ENCODE measurements around the gene PROB1. TPM values are rescaled to one million over a fixed set of nuclear protein-coding genes. Genes with fewer than 3 reads are reported as not detected.

PROB1 gene
- total RNA-seq, 1 donor from 2014 or later: 9.2 TPM

- no peaks in the 10 kb centered on the region for H3K9me3 Mint-ChIP-seq
- H3K36me3 Mint-ChIP-seq (ENCODE audit: low read depth): peaks cover 28% of the 10 kb centered on the region
- intact Hi-C loops (cut with micrococcal nuclease): loop anchor here (2.0 to 5.0 kb wide), 2 partner anchors 175 to 218 kb away; partner anchors contain the start of gene UBE2D2
- H3K4me3 Mint-ChIP-seq: peak overlapping the region; percentile 97
- H3K27ac Mint-ChIP-seq: peak overlapping the region; percentile 100
- no peaks in the 10 kb centered on the region for H3K27me3 Mint-ChIP-seq
- no peak for DNase-seq
- H3K4me1 Mint-ChIP-seq: peaks cover 40% of the 10 kb centered on the region
Measured at GRCh38 chr5:139342423-139342723, 52.5 kb downstream of the PROB1 start.

- Mint-ChIP-seq H3K27ac (peak within 1 kb of the TSS; percentile 100), H3K9me3 (no peaks in the 10 kb centered on the region), H3K36me3 (ENCODE audit: low read depth) (peaks cover 26% of the 10 kb centered on the region), H3K27me3 (no peaks in the 10 kb centered on the region), H3K4me3 (peak within 1 kb of the TSS; percentile 97), H3K4me1 (peaks cover 39% of the 10 kb centered on the region)
- DNase-seq: peak; percentile 99
- intact Hi-C loops (cut with micrococcal nuclease): loop anchor here (1.0 to 5.0 kb wide), 4 partner anchors 48 to 219 kb away; partner anchors contain the start of gene UBE2D2
Measured at GRCh38 chr5:139341689-139342422, 53.0 kb downstream of the PROB1 start, which contains the start of gene PAIP2. Gene PAIP2, plus strand, starts transcription at chr5:139341854. Its CDS starts 21,931 bp downstream, at chr5:139363785.

- Mint-ChIP-seq H3K4me1 (peaks cover 39% of the 10 kb centered on the region), H3K27ac (peak overlapping the region; percentile 100), H3K27me3 (no peaks in the 10 kb centered on the region), H3K9me3 (no peaks in the 10 kb centered on the region), H3K4me3 (peak overlapping the region; percentile 97), H3K36me3 (ENCODE audit: low read depth) (peaks cover 25% of the 10 kb centered on the region)
- DNase-seq: no peak
- intact Hi-C loops (cut with micrococcal nuclease): loop anchor here (1.0 to 5.0 kb wide), 3 partner anchors 47 to 176 kb away; no protein-coding TSS in a partner anchor
Measured at GRCh38 chr5:139341187-139341688, 53.7 kb downstream of the PROB1 start.

Other genes with a start within 250 kb of the PROB1 start
- gene SIL1, start 196.7 kb downstream of the PROB1 start, total RNA-seq: 31.1 and 40.5 TPM in 2 replicates
- 243 and 258 TPM in 2 replicates for gene MATR3, start 101.4 kb downstream of the PROB1 start, total RNA-seq
- 83.3 and 93.8 TPM in 2 replicates for gene PAIP2, start 53.2 kb downstream of the PROB1 start, total RNA-seq
- 1.8 and 2.1 TPM in 2 replicates for gene SLC23A1, start 11.8 kb downstream of the PROB1 start, total RNA-seq
- gene MZB1, start 5.2 kb downstream of the PROB1 start, total RNA-seq: 28.3 and 29.1 TPM in 2 replicates
- 4.2 TPM in 2 replicates for gene SPATA24, start 9.0 kb upstream of the PROB1 start, total RNA-seq
- gene DNAJC18, start 44.4 kb upstream of the PROB1 start, total RNA-seq: 34.2 and 38.6 TPM in 2 replicates
- 1.6 and 1.7 TPM in 2 replicates for gene ECSCR, start 67.6 kb upstream of the PROB1 start, total RNA-seq
- 0.37 and 0.38 TPM in 2 replicates for gene SMIM33, start 75.9 kb upstream of the PROB1 start, total RNA-seq
- gene STING1, start 87.7 kb upstream of the PROB1 start, total RNA-seq: 198 and 201 TPM in 2 replicates
- gene UBE2D2, start 166.2 kb upstream of the PROB1 start, total RNA-seq: 272 and 275 TPM in 2 replicates